Sigmoid colon (tissue), 7 donors: ENCODE results near the gene TRIO. TPM values are rescaled to one million over a fixed set of nuclear protein-coding genes. Genes with fewer than 3 reads are reported as not detected.
A peak's percentile ranks its signal among the peaks of the same experiment; 100 is the strongest.

ENCODE experiments used
- DNase-seq: peaks from one replicate; pipeline ENCODE4 v3.0.0-alpha.2; 2019
- H3K27ac ChIP-seq, 4 donors: fragments of 200-600 bp; sonication (generic); one replicate each; pipeline ENCODE4 v1.5.1; 2016 to 2019; ENCODE audit warnings: mild to moderate bottlenecking in 1 of 4
- H3K27me3 ChIP-seq, 3 donors: fragments of 200-600 bp; sonication (generic); one replicate each; pipeline ENCODE4 v1.5.1; 2019; ENCODE audit warnings: mild to moderate bottlenecking in 1 of 3
- H3K36me3 ChIP-seq, 4 donors: fragments of 200-600 bp; sonication (generic); one replicate each; pipeline ENCODE4 v1.5.1; 2016 to 2019
- H3K4me1 ChIP-seq, 4 donors: fragments of 200-600 bp; sonication (generic); one replicate each; pipeline ENCODE4 v1.5.1; 2017 to 2019
- H3K4me3 ChIP-seq, 4 donors: fragments of 200-600 bp; sonication (generic); one replicate each; pipeline ENCODE4 v1.5.1; 2017 to 2019; ENCODE audit warnings: mild to moderate bottlenecking in 2 of 4, moderate library complexity in 1 of 4
- H3K9me3 ChIP-seq, 4 donors: fragments of 200-600 bp in 3 of 4; sonication (generic) in 3 of 4; one replicate each; pipeline versions ENCODE4 v1.5.1 to v1.6.1; 2013 to 2019
- EP300 ChIP-seq, 4 donors: sonication (generic); formaldehyde crosslinking; IDR thresholded peaks; one replicate each; pipeline ENCODE4 v1.6.1; 2017; ENCODE audit warnings: antibody characterized with exemption in 4 of 4
- POLR2A ChIP-seq, 2 donors: fragments of 450-650 bp; IDR thresholded peaks; one replicate each; pipeline ENCODE4 v1.6.1; 2016; ENCODE audit warnings: antibody characterized with exemption in 2 of 2, mild to moderate bottlenecking in 2 of 2, moderate library complexity in 2 of 2
- POLR2AphosphoS5 ChIP-seq, 4 donors: sonication (generic); formaldehyde crosslinking; IDR thresholded peaks; one replicate each; pipeline ENCODE4 v1.6.1; 2017; ENCODE audit warnings: antibody characterized with exemption in 4 of 4
- WGBS, 2 donors: extraction: QIAGEN DNeasy Blood & Tissue Kit; methylation state at CpG; one replicate each; pipeline ENCODE4 v1.1.7; 2013; 5-methylcytosine and 5-hydroxymethylcytosine counted together
- intact Hi-C: fragments of 100-400 bp; cut with DNase I; formaldehyde crosslinking; loops from one replicate; pipeline ENCODE4 v1.15.1; 2023
- polyA plus RNA-seq, 3 donors: library from polyadenylated mRNA; stranded (reverse); fragments of 200-250 nt; gene quantifications; one replicate each; pipeline ENCODE4 v1.2.3, GENCODE V29; 2013
- total RNA-seq, 4 donors: library from RNA; depleted of rRNA; stranded (reverse); fragments of >200 nt; gene quantifications; one replicate each; pipeline ENCODE4 v1.1.0, GENCODE V29; 2016
- TF ChIP-seq, protein P1 (sequence below), 4 experiments: fragments of 450-650 bp in 3 of 4; fragments of 200-600 bp in 1 of 4; IDR thresholded peaks; one replicate each; pipeline ENCODE4 v1.5.1; 2016 to 2019; ENCODE audit warnings: antibody characterized with exemption in 4 of 4, mild to moderate bottlenecking in 3 of 4, moderate library complexity in 2 of 4
- donor health status: healthy with polysubstance abuse.
- donor health status: Bipolar disorder and iron deficiency.
- donor health status: healthy.

The TRIO gene
- total and polyA plus RNA-seq, 7 donors, result 34.8 to 300 (median 119) TPM

GRCh38 chr5:14256026-14256690, 113.0 kb downstream of the TRIO start:
- 73 to 89% methylated on average over 5 of the region's 5 CpGs for WGBS, 2 donors
- Histone ChIP-seq H3K9me3 (no peaks in the 10 kb centered on the region), H3K36me3 (no peaks in the 10 kb centered on the region), H3K27me3 (no peaks in the 10 kb centered on the region), H3K4me1 (peaks cover 0 to 83% (median 67%) of the 10 kb centered on the region in 4 donors), H3K27ac (peak overlapping the region in 1 of 4 donors; percentile 56), H3K4me3 (no peak overlapping the region)
- intact Hi-C loops, result loop anchor here (5.0 kb wide), 1 partner anchor 34 kb away; no protein-coding TSS in a partner anchor
- TF ChIP-seq EP300 (IDR thresholded peaks at IDR 0.05), result no peak
- TF ChIP-seq, protein P1, sequence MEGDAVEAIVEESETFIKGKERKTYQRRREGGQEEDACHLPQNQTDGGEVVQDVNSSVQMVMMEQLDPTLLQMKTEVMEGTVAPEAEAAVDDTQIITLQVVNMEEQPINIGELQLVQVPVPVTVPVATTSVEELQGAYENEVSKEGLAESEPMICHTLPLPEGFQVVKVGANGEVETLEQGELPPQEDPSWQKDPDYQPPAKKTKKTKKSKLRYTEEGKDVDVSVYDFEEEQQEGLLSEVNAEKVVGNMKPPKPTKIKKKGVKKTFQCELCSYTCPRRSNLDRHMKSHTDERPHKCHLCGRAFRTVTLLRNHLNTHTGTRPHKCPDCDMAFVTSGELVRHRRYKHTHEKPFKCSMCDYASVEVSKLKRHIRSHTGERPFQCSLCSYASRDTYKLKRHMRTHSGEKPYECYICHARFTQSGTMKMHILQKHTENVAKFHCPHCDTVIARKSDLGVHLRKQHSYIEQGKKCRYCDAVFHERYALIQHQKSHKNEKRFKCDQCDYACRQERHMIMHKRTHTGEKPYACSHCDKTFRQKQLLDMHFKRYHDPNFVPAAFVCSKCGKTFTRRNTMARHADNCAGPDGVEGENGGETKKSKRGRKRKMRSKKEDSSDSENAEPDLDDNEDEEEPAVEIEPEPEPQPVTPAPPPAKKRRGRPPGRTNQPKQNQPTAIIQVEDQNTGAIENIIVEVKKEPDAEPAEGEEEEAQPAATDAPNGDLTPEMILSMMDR (IDR thresholded peaks at IDR 0.05), result no peak
- TF ChIP-seq POLR2A (IDR thresholded peaks at IDR 0.05), result no peak
- TF ChIP-seq POLR2AphosphoS5 (IDR thresholded peaks at IDR 0.05), result no peak
- DNase-seq, result no peak

DNA sequence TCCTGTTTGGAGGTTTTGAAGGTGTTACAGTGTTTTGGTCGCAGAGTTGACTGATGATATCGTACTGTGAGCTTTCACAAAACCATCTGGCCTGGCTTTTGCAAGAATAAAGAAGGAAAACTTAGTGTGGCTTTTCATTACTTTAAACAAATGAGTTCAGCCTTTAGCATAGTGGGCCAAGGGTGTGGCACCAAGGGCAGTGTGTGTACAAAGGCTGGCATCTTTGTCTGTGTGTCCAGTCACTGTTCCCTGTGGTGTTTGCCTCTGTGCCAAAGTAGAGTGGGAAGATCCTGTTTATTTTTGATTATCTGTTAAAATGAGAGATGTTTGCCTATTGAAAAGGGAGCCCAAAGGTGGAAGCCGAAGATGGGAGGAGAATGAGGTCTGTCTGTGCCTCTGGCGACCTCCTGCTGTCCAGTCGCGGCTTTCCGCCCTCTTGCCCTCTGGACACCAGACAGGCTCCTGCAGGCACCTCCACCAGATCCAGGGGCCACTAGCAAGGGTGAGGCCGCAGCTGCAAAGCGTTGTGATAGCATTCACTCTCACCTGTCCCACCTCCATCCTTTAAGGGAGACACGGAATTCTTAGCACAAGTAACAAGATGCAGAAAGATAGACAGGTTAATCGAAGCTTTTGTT, 113.7 kb downstream of the TRIO start:
- H3K4me1 ChIP-seq, result peaks cover 0 to 83% (median 64%) of the 10 kb centered on the region in 4 donors
- H3K4me3 ChIP-seq, result no peak overlapping the region
- H3K9me3 ChIP-seq, result no peaks in the 10 kb centered on the region
- DNase-seq, result no peak
- WGBS, 2 donors, result 83 to 87% methylated on average over 11 of the region's 11 CpGs
- intact Hi-C loops, result loop anchor here (5.0 kb wide), 1 partner anchor 35 kb away; no protein-coding TSS in a partner anchor
- H3K27me3 ChIP-seq, result no peaks in the 10 kb centered on the region
- H3K27ac ChIP-seq, result peak overlapping the region in 1 of 4 donors; percentile 56
- no peaks in the 10 kb centered on the region for H3K36me3 ChIP-seq
- TF ChIP-seq EP300 (IDR thresholded peaks at IDR 0.05), result no peak
- no peak for TF ChIP-seq POLR2A (IDR thresholded peaks at IDR 0.05)
- TF ChIP-seq, protein P1 (IDR thresholded peaks at IDR 0.05), result no peak
- no peak for TF ChIP-seq POLR2AphosphoS5 (IDR thresholded peaks at IDR 0.05)

DNA sequence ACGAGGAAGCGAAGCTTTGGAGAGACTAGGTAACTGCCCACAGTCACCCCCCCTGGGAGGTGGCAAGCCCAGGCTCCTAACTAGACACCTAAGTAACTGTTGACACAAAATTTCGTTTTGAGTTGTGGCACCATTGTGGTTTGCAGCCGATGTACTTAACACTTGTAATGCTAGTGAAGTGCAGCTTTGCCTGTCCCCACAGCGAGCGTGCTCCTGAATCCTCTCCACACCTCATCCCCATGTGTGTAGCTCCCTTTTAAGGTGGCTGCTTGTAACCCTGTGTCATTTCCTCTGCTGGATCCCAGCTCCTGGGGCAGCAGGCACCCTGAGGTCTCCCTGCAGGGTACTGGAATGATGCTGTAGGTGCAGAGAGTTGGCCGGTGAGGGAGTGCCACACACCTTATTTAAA, 114.9 kb downstream of the TRIO start:
- H3K4me3 ChIP-seq, result no peak overlapping the region
- DNase-seq, result no peak
- no peaks in the 10 kb centered on the region for H3K9me3 ChIP-seq
- H3K36me3 ChIP-seq, result no peaks in the 10 kb centered on the region
- intact Hi-C loops, result loop anchor here (5.0 kb wide), 1 partner anchor 36 kb away; no protein-coding TSS in a partner anchor
- TF ChIP-seq POLR2A (IDR thresholded peaks at IDR 0.05) (no peak), POLR2AphosphoS5 (IDR thresholded peaks at IDR 0.05) (no peak), EP300 (IDR thresholded peaks at IDR 0.05) (no peak)
- TF ChIP-seq, protein P1 (IDR thresholded peaks at IDR 0.05), result no peak
- H3K4me1 ChIP-seq, result peaks cover 0 to 73% (median 57%) of the 10 kb centered on the region in 4 donors
- peak overlapping the region in 1 of 4 donors; percentile 56 for H3K27ac ChIP-seq
- H3K27me3 ChIP-seq, result no peaks in the 10 kb centered on the region
- 51 to 67% methylated on average over 7 of the region's 7 CpGs for WGBS, 2 donors

DNA sequence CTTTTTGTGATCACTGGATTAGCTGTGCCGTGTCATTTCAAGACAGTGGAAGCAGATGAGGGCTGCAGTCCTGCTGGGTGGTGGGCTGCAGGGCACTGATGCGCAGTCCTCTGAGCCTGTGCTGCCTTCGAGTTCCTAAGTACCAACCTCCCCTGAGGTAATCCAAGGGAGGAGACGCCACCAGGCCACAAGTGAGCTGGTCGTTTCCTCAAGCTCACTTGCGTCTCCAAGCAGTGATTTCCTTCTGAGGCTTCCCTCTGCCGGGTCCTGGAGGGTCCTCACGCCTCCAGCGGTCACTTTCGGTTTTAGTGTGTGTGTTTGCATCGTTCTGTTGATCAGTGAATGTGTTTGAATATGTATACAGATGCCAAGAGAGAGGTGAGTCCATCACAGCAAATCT, 115.7 kb downstream of the TRIO start:
- intact Hi-C loops, result loop anchor here (5.0 kb wide), 1 partner anchor 37 kb away; no protein-coding TSS in a partner anchor
- Histone ChIP-seq H3K4me1 (peaks cover 0 to 71% (median 57%) of the 10 kb centered on the region in 4 donors), H3K27me3 (no peaks in the 10 kb centered on the region), H3K9me3 (no peaks in the 10 kb centered on the region), H3K4me3 (no peak overlapping the region), H3K36me3 (no peaks in the 10 kb centered on the region), H3K27ac (peak overlapping the region in 2 of 4 donors; percentile 11 to 56)
- 50 to 69% methylated on average over 11 of the region's 11 CpGs for WGBS, 2 donors
- DNase-seq, result no peak
- TF ChIP-seq, protein P1 (IDR thresholded peaks at IDR 0.05), result no peak
- TF ChIP-seq EP300 (IDR thresholded peaks at IDR 0.05), result no peak
